Upper lobe of left lung (tissue), 4 donors: Measurements from ENCODE around the gene PRPF8.

Experiments used
- POLR2A ChIP-seq, 4 donors: fragments of 450-650 bp; IDR thresholded peaks; one replicate each; pipeline ENCODE4 v1.5.1; 2016 to 2017; ENCODE audit warnings: antibody characterized with exemption in 4 of 4, mild to moderate bottlenecking in 2 of 4
- POLR2AphosphoS5 ChIP-seq, 2 donors: sonication (generic); formaldehyde crosslinking; IDR thresholded peaks; one replicate each; pipeline ENCODE4 v1.5.1; 2017; ENCODE audit warnings: antibody characterized with exemption in 2 of 2
- TF ChIP-seq, protein P1 (sequence below), 6 experiments: fragments of 450-650 bp in 4 of 6; fragments of 200-600 bp in 2 of 6; sonication (generic) in 2 of 6; IDR thresholded peaks; one replicate each; pipeline ENCODE4 v1.5.1; 2016 to 2019; ENCODE audit warnings: antibody characterized with exemption in 6 of 6

- TF ChIP-seq, protein P1, sequence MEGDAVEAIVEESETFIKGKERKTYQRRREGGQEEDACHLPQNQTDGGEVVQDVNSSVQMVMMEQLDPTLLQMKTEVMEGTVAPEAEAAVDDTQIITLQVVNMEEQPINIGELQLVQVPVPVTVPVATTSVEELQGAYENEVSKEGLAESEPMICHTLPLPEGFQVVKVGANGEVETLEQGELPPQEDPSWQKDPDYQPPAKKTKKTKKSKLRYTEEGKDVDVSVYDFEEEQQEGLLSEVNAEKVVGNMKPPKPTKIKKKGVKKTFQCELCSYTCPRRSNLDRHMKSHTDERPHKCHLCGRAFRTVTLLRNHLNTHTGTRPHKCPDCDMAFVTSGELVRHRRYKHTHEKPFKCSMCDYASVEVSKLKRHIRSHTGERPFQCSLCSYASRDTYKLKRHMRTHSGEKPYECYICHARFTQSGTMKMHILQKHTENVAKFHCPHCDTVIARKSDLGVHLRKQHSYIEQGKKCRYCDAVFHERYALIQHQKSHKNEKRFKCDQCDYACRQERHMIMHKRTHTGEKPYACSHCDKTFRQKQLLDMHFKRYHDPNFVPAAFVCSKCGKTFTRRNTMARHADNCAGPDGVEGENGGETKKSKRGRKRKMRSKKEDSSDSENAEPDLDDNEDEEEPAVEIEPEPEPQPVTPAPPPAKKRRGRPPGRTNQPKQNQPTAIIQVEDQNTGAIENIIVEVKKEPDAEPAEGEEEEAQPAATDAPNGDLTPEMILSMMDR (IDR thresholded peaks at IDR 0.05), result peak in 3 of 6 experiments; percentile 24 to 37 (median 25)
- TF ChIP-seq POLR2A (IDR thresholded peaks at IDR 0.05), result peak; percentile 96 to 100 (median 100)
- TF ChIP-seq POLR2AphosphoS5 (IDR thresholded peaks at IDR 0.05), result peak; percentile 99 to 100
Measured at GRCh38 chr17:1716076-1716911, 31.6 kb upstream of the PRPF8 start.
